ENCODE measurements around the gene ACSL1. TPM values are rescaled to one million over a fixed set of nuclear protein-coding genes. Genes with fewer than 3 reads are reported as not detected.
"Not testable (repeated sequence)": the region's sequence is repeated elsewhere in the genome, so short reads cannot be mapped to it uniquely, and the experiment has no call there.

ACSL1 gene
- total RNA-seq, 2 donors from 2014 or later: 144 to 156 TPM

DNA sequence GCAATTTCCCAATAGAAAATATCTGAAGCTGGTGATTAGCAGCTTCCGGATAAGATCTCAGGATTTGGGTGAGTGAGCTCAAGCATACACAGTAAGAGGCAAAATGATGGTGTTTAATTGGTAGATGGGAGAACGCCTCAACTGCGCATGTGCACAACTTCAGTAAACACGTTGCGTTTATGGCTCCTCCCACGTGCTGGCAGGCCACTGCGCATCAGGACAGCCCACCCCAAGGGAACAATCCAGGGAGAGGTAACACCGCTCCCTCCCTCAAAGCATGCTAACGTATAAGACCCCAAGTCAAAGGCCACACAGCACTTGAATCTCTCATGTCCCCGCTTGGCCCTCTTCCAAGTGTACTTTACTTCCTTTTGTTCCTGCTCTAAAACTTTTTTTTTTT, 81.5 kb downstream of the ACSL1 start:
- DNase-seq (ENCODE audit: low spot score): no peak
- Histone ChIP-seq H3K4me1 (peaks cover 0 to 38% of the 10 kb centered on the region in 2 donors), H3K4me3 (no peak overlapping the region), H3K36me3 (no peaks in the 10 kb centered on the region), H3K9me3 (no peaks in the 10 kb centered on the region), H3K27me3 (no peaks in the 10 kb centered on the region), H3K27ac (no peak overlapping the region)
- TF ChIP-seq, protein P1, sequence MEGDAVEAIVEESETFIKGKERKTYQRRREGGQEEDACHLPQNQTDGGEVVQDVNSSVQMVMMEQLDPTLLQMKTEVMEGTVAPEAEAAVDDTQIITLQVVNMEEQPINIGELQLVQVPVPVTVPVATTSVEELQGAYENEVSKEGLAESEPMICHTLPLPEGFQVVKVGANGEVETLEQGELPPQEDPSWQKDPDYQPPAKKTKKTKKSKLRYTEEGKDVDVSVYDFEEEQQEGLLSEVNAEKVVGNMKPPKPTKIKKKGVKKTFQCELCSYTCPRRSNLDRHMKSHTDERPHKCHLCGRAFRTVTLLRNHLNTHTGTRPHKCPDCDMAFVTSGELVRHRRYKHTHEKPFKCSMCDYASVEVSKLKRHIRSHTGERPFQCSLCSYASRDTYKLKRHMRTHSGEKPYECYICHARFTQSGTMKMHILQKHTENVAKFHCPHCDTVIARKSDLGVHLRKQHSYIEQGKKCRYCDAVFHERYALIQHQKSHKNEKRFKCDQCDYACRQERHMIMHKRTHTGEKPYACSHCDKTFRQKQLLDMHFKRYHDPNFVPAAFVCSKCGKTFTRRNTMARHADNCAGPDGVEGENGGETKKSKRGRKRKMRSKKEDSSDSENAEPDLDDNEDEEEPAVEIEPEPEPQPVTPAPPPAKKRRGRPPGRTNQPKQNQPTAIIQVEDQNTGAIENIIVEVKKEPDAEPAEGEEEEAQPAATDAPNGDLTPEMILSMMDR (IDR thresholded peaks at IDR 0.05): no peak

DNA sequence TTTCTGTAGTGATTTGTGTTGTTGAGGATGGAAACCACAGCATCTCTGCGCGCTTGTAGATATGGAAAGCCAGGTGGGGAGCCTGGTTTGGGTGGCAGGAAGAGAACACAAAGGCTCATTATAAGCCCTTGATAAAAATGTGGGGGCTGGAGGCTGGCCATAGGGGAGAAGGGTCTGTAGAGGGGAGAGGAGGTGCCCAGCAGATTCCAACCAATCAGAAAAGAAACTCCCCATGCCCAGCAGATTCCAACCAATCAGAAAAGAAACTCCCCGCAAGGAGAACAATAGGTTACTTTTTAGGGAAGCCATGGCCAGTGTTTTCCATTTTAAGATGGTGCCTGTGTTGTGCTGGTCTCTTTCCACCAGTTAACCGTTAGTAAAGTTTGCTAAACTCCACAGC, 82.1 kb downstream of the ACSL1 start:
- peaks cover 0 to 33% of the 10 kb centered on the region in 2 donors for H3K4me1 ChIP-seq
- TF ChIP-seq, protein P1 (IDR thresholded peaks at IDR 0.05): no peak
- no peak overlapping the region for H3K4me3 ChIP-seq
- DNase-seq (ENCODE audit: low spot score): no peak
- H3K9me3 ChIP-seq: no peaks in the 10 kb centered on the region
- no peak overlapping the region for H3K27ac ChIP-seq
- no peaks in the 10 kb centered on the region for H3K27me3 ChIP-seq
- no peaks in the 10 kb centered on the region for H3K36me3 ChIP-seq

DNA sequence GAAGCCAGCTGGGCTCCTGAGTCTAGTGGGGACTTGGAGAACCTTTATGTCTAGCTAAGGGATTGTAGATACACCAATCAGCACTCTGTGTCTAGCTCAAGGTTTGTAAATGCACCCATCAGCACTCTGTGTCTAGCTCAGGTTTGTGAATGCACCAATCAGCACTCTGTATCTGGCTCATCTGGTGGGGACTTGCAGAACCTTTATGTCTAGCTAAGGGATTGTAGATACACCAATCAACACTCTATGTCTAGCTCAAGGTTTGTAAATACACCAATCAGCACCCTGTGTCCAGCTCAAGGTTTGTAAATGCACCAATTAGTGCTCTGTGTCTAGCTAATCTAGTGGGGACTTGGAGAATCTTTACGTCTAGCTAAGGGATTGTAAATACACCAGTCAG, 84.1 kb downstream of the ACSL1 start:
- H3K4me3 ChIP-seq; H3K9me3 ChIP-seq; H3K36me3 ChIP-seq; DNase-seq (ENCODE audit: low spot score); H3K27ac ChIP-seq; H3K27me3 ChIP-seq: not testable (repeated sequence)
- peaks cover 0 to 13% of the 10 kb centered on the region in 2 donors for H3K4me1 ChIP-seq

DNA sequence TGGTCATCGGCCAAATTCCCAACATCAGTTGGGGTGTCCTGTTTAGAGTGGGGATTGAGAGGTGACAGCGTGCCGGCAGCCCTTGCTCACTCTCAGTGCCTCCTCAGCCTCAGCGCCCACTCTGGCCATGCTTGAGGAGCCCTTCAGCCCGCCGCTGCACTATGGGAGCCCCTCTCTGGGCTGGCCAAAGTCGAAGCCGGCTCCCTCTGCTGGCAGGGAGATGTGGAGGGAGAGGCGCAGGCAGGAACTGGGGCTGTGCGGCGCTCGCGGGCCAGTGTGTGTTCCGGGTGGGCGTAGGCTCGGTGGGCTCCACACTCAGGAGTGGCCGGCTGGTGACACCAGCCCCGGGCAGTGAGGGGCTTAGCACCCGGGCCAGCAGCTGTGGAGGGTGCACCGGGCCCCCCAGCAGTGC, 84.8 kb downstream of the ACSL1 start:
- H3K27me3 ChIP-seq: no peaks in the 10 kb centered on the region
- DNase-seq (ENCODE audit: low spot score): no peak
- H3K27ac ChIP-seq: no peak overlapping the region
- H3K4me1 ChIP-seq: peaks cover 0 to 6% of the 10 kb centered on the region in 2 donors
- no peaks in the 10 kb centered on the region for H3K36me3 ChIP-seq
- H3K4me3 ChIP-seq: no peak overlapping the region
- no peaks in the 10 kb centered on the region for H3K9me3 ChIP-seq
- TF ChIP-seq, protein P1 (IDR thresholded peaks at IDR 0.05): no peak

DNA sequence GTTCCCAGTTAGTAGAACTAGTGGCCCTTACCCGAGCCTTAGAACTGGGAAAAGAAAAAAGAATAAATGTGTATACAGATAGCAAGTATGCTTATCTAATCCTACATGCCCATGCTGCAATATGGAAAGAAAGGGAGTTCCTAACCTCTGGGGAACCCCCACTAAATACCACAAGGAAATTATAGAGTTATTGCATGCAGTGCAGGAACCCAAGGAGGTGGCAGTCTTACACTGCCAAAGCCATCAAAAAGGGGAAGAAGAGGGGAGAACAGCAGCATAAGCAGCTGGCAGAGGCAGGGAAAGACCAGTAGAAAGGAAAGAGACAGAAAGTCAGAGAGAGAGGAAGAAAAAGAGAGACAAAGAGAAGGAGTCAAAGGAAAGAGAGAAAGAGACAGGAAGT, 86.2 kb downstream of the ACSL1 start:
- H3K27me3 ChIP-seq; DNase-seq (ENCODE audit: low spot score); H3K27ac ChIP-seq; H3K4me1 ChIP-seq; H3K4me3 ChIP-seq; H3K36me3 ChIP-seq; H3K9me3 ChIP-seq: not testable (repeated sequence)

DNA sequence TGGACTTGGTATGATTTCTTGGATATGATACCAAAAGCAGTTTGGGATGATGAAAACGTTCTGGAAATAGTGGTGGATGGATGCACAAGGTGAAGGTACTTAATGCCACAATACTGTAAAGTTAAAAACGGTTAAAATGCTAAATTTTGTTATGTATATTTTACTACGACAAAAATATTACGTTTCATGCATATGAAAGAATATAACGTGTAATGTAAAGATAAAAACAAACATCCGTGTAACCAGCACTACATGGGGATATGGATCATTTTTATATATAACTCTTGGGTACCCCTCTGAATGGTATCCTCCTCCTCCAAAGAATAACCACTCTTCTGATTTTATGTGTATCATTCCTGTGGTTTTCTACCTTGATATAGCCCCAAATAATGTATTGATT, 91.0 kb downstream of the ACSL1 start:
- Histone ChIP-seq H3K27me3 (no peaks in the 10 kb centered on the region), H3K4me3 (peak overlapping the region in 1 of 2 donors; percentile 71), H3K9me3 (no peaks in the 10 kb centered on the region), H3K27ac (peak overlapping the region in 1 of 2 donors; percentile 73), H3K36me3 (no peaks in the 10 kb centered on the region), H3K4me1 (peaks cover 2 to 8% of the 10 kb centered on the region in 2 donors)
- no peak for DNase-seq (ENCODE audit: low spot score)
- TF ChIP-seq, protein P1 (IDR thresholded peaks at IDR 0.05): no peak

Data from right atrium auricular region (tissue), 2 donors.